Fibroblast of lung (primary cell): ENCODE data around the gene KIF15. TPM values are rescaled to one million over a fixed set of nuclear protein-coding genes. Genes with fewer than 3 reads are reported as not detected.

Experiments
- DNase-seq, 2 donors: peaks; one replicate each; pipeline versions ENCODE4 v3.0.0 to v3.0.0-alpha.2; 2010; ENCODE audit warnings: low read depth in 2 of 2
- H2AFZ ChIP-seq: 2 replicates; pipeline ENCODE4 v1.5.1; 2012; ENCODE audit warnings: low read length, control low read depth, inconsistent platforms
- H3K27ac ChIP-seq: 2 replicates; pipeline ENCODE4 v1.5.1; 2011; ENCODE audit warnings: low read length, control low read depth; ENCODE audit not compliant: insufficient read depth
- H3K27me3 ChIP-seq: 2 replicates; pipeline ENCODE4 v1.5.1; 2011; ENCODE audit warnings: mild to moderate bottlenecking, low read length; ENCODE audit not compliant: control insufficient read depth, insufficient read depth
- H3K36me3 ChIP-seq: 2 replicates; pipeline ENCODE4 v1.5.1; 2011; ENCODE audit warnings: low read length; ENCODE audit not compliant: control insufficient read depth, insufficient read depth
- H3K4me1 ChIP-seq: 2 replicates; pipeline ENCODE4 v1.5.1; 2011; ENCODE audit warnings: low read length; ENCODE audit not compliant: control insufficient read depth, insufficient read depth; ENCODE audit errors: extremely low read depth
- H3K4me2 ChIP-seq: 2 replicates; pipeline ENCODE4 v1.5.1; 2011; ENCODE audit warnings: low read length, control low read depth; ENCODE audit not compliant: insufficient read depth; ENCODE audit errors: extremely low read depth
- H3K4me3 ChIP-seq, 4 experiments: fragments of 200-600 bp in 1 of 4; sonication (generic) in 1 of 4; replicated peaks in 1 of 4; 2 replicates each; pipeline ENCODE4 v1.5.1; 2011 to 2016; ENCODE audit warnings: low read length in 4 of 4, low read depth in 3 of 4, mild to moderate bottlenecking in 3 of 4, control low read depth in 2 of 4, inconsistent platforms in 1 of 4, mixed read lengths in 1 of 4; ENCODE audit not compliant: insufficient read depth in 1 of 4; ENCODE audit errors: control extremely low read depth in 1 of 4
- H3K79me2 ChIP-seq: 2 replicates; pipeline ENCODE4 v1.5.1; 2012; ENCODE audit warnings: mild to moderate bottlenecking, low read length, inconsistent platforms; ENCODE audit not compliant: control insufficient read depth, insufficient read depth
- H3K9ac ChIP-seq: 2 replicates; pipeline ENCODE4 v1.5.1; 2011; ENCODE audit warnings: mild to moderate bottlenecking, low read length, control low read depth; ENCODE audit not compliant: insufficient read depth
- H3K9me3 ChIP-seq: 2 replicates; pipeline ENCODE4 v1.5.1; 2012; ENCODE audit warnings: low read depth, low read length; ENCODE audit not compliant: control insufficient read depth, insufficient read depth
- H4K20me1 ChIP-seq: 2 replicates; pipeline ENCODE4 v1.5.1; 2011; ENCODE audit warnings: low read length; ENCODE audit not compliant: control insufficient read depth, insufficient read depth; ENCODE audit errors: extremely low read depth
- CTCF ChIP-seq, 2 donors: IDR thresholded peaks in 1 of 2; conservative IDR thresholded peaks in 1 of 2; 1 replicate in 1 of 2; 2 replicates in 1 of 2; pipeline ENCODE4 v1.5.1; 2011 to 2012; ENCODE audit warnings: low read length in 2 of 2, control low read depth in 1 of 2, inconsistent platforms in 1 of 2, low read depth in 1 of 2, mild to moderate bottlenecking in 1 of 2
- EZH2 ChIP-seq: IDR thresholded peaks from 2 replicates; pipeline ENCODE4 v1.5.1; 2012; ENCODE audit warnings: low read length, control low read depth, mild to moderate bottlenecking; ENCODE audit errors: missing control alignments
- polyA minus RNA-seq: library from RNA; depleted of rRNA, polyadenylated mRNA; stranded (reverse); fragments of >200 nt; gene quantifications from 2 replicates; pipeline ENCODE4 v1.2.3, GENCODE V29; 2011; ENCODE audit warnings: low replicate concordance
- polyA plus RNA-seq, 2 donors: library from polyadenylated mRNA; depleted of rRNA in 1 of 2; stranded (reverse) in 1 of 2; unstranded in 1 of 2; fragments of >200 nt; gene quantifications; 2 replicates each; pipeline ENCODE4 v1.2.1, GENCODE V29; 2011 to 2012; ENCODE audit warnings: missing spikeins in 1 of 2
- total RNA-seq: library from RNA; depleted of rRNA; stranded (reverse); fragments of >200 nt; gene quantifications from 2 replicates; pipeline ENCODE4 v1.2.1, GENCODE V29; 2014

Gene KIF15
- 2.1 and 3.8 TPM in 2 replicates for total RNA-seq
- polyA plus RNA-seq, result 3.1 and 9.4 TPM in 2 replicates
- polyA plus RNA-seq (2012), result 2.0 and 7.4 TPM in 2 replicates
- 0.24 and 2.0 TPM in 2 replicates for polyA minus RNA-seq

GRCh38 chr3:44761424-44762169, at the start of gene KIF15, which contains the start of gene KIAA1143:
Gene KIF15, plus strand, starts transcription at chr3:44761794. Its CDS starts 72 bp downstream, at chr3:44761866.
Gene KIAA1143, minus strand, starts transcription at chr3:44761619. Its CDS starts 17 bp downstream, at chr3:44761602.
- H3K9me3 ChIP-seq, result no peaks in the 10 kb centered on the region
- peak within 1 kb of the TSS; percentile 87 for H3K27ac ChIP-seq
- no peaks in the 10 kb centered on the region for H4K20me1 ChIP-seq
- no peaks in the 10 kb centered on the region for H3K27me3 ChIP-seq
- peaks cover 5% of the 10 kb centered on the region for H3K4me1 ChIP-seq
- H2AFZ ChIP-seq, result peak within 1 kb of the TSS; percentile 96
- H3K36me3 ChIP-seq, result no peaks in the 10 kb centered on the region
- H3K9ac ChIP-seq, result peak within 1 kb of the TSS; percentile 41
- peak within 1 kb of the TSS; percentile 90 for H3K4me2 ChIP-seq
- H3K79me2 ChIP-seq, result peaks cover 42% of the 10 kb centered on the region
- TF ChIP-seq EZH2, result no peak
- no peak for TF ChIP-seq CTCF (conservative IDR thresholded peaks at IDR 0.05 in 1 of 2, IDR thresholded peaks at IDR 0.05 in 1 of 2; ENCODE audit: low read depth in 1 of 2, low read length in 2 of 2)
- peak; percentile 91 to 95 for DNase-seq
- peak within 1 kb of the TSS; percentile 71 to 96 (median 86) for H3K4me3 ChIP-seq

- no peaks in the 10 kb centered on the region for H3K4me1 ChIP-seq
- H2AFZ ChIP-seq, result peak within 1 kb of the TSS; percentile 90
- peak within 1 kb of the TSS; percentile 60 for H3K9ac ChIP-seq
- H3K4me2 ChIP-seq, result peak within 1 kb of the TSS; percentile 75
- H3K36me3 ChIP-seq, result no peaks in the 10 kb centered on the region
- peak within 1 kb of the TSS; percentile 43 for H3K27ac ChIP-seq
- H3K79me2 ChIP-seq, result no peaks in the 10 kb centered on the region
- no peaks in the 10 kb centered on the region for H4K20me1 ChIP-seq
- no peaks in the 10 kb centered on the region for H3K9me3 ChIP-seq
- H3K4me3 ChIP-seq, result peak within 1 kb of the TSS; percentile 62 to 87 (median 74)
- TF ChIP-seq EZH2 (no peak), CTCF (conservative IDR thresholded peaks at IDR 0.05 in 1 of 2, IDR thresholded peaks at IDR 0.05 in 1 of 2; ENCODE audit: low read depth in 1 of 2, low read length in 2 of 2) (peak; percentile 20 to 30)
- peak; percentile 91 to 93 for DNase-seq
- H3K27me3 ChIP-seq, result no peaks in the 10 kb centered on the region
Observed at GRCh38 chr3:44712455-44713075, 49.0 kb upstream of the KIF15 start, which contains the start of gene ZNF502. Gene ZNF502, plus strand, starts transcription at chr3:44712660. Its CDS starts 7,602 bp downstream, at chr3:44720262.
